Stimulated activated CD4-positive, alpha-beta T cell treated with anti-CD3 and anti-CD28 coated beads, Interleukin-4, amount 100 ng/mL, for 4 hours (primary cell): ENCODE measurements around the gene NRDC.
"Not testable (repeated sequence)": the region's sequence is repeated elsewhere in the genome, so short reads cannot be mapped to it uniquely, and the experiment has no call there.

Experiments
- DNase-seq, 2 experiments: peaks; one replicate each; pipeline ENCODE4 v3.0.0-alpha.2; 2020

The NRDC gene

GRCh38 chr1:51840743-51841461 is 37.6 kb downstream of the NRDC start:
- no peak for DNase-seq

GRCh38 chr1:51840182-51840581 is 38.3 kb downstream of the NRDC start:
- DNase-seq, result no peak

DNA sequence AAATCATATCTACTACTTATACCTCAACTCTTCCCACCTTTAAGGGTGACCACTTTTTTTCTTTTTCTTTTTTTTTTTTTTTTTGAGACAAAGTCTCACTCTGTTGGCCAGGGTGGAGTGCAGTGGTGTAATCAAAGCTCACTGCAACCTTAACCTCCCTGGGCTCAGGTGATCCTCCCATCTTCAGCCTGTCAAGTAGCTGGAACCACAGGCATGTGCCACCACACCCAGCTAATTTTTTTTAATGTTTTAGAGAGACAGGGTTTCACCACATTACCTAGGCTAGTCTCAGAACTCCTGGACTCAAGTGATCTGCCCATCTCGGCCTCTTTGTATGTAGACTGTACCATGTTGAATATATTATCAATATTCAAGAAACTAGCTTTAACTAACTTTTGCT is 39.4 kb downstream of the NRDC start:
- no peak for DNase-seq

DNA sequence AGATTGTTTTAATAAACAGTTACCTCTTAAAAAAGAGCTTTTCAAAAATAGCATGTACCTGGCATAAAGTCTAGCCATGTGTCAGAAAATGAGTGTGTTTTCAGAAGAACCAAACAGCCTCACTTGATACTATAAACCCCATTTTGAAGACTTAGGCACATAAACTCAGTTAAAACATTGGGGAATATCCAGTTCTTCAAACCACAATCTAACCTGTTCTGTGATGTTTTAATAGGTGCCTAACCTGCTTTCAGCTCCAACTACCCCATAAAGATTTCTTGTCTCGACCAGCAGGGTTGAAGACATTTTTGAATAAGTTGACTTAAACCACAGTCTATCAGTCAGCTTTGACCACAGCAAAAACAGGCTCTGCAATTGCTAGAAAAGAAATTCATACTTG is 41.3 kb downstream of the NRDC start:
- DNase-seq, result no peak

GRCh38 chr1:51833700-51834099 is 44.8 kb downstream of the NRDC start:
- no peak for DNase-seq

DNA sequence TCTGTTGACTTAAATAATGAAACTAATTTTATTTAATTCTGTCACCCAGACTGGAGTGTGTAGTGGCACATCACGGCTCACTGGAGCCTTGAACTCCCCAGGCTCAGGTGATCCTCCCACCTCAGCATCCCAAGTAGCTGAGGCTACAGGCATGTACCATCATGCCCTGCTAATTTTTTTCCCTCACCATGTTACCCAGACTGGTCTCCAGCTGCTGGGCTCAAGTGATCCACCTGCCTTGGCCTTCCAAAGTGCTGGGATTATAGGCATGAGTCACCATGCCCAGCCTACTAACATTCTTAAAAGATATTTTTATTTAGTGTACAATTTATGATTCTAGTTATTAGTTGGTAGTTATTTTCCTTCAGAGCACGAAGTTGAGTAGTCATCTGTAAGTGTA is 49.5 kb downstream of the NRDC start:
- DNase-seq, result no peak

GRCh38 chr1:51819810-51820209 is 58.7 kb downstream of the NRDC start:
- DNase-seq, result no peak

DNA sequence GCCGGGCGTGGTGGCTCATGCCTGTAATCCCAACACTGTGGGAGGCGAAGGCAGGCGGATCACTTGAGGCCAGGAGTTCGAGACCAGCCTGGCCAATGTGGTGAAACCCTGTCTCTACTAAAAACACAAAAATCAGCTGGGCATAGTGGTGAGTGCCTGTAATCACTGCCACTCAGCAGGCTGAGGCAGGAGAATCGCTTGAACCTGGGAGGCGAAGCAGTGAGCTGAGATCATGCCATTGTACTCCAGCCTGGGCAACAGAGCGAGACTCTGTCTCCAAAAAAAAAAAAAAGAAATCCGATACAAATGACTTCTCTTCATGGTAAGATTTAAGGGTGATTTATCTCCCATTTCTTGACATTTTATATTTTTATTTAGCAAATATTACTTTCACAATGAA is 59.5 kb downstream of the NRDC start:
- not testable (repeated sequence) for DNase-seq

- no peak for DNase-seq
These were observed 60.0 kb downstream of the NRDC start for GRCh38 chr1:51818487-51818886.

DNA sequence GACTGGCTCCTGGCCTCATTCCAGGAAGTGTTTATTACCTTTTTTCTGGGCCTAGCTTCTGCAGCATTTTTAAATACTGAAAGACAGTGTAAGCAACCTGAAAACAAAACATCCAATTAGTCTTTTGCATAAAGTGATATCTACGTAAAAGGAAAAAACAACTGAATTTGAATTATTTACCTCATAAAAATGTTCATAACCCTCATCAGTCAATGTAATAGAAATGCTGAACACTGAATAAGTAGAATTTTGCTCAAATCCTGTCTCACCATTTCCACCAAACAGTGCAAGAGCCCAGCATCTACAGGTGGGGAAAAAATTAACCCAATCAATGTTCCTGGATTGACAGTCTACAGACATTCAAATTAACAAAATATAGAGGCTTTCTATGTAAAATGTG is 64.0 kb downstream of the NRDC start:
- no peak for DNase-seq

DNA sequence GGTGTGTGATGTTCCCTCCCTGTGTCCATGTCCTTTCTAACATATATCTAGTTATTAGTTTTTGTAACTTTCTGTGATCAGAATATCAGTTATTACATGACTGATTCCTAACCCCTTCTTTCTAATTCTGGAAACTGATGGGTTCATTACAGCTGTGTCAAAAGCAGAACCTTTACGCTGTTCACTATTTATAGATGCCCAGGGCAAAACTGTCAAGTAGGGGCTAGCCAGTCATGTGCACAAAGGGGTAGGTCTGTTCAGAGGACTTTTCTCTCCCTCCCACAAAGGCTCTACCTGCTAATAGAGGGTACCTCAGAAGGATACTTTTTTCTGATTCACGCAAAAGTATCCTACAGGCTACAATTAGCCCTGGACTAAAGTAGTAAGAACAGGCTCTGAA is 79.2 kb downstream of the NRDC start:
- DNase-seq, result no peak

GRCh38 chr1:51794868-51795267 is 83.7 kb downstream of the NRDC start:
- DNase-seq, result no peak

DNA sequence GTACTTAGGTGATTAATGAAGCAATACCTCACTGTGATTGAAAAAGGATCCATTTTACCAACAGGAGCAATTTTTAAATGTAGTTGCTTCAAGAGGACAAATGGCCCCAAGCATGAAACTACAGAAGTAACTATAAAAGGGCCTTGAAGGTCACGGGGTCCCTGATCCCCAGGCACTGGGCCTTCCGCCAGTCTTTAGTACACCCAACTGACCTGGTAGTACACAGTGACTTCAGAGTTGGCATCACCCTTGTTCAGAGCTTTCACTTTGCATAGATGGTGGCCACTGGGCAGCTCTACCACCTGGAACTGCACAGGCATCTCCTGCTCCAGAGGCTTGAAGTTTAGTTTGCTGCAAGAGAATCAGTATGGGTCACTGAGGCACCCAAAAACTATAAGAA is 84.3 kb downstream of the NRDC start:
- no peak for DNase-seq

DNA sequence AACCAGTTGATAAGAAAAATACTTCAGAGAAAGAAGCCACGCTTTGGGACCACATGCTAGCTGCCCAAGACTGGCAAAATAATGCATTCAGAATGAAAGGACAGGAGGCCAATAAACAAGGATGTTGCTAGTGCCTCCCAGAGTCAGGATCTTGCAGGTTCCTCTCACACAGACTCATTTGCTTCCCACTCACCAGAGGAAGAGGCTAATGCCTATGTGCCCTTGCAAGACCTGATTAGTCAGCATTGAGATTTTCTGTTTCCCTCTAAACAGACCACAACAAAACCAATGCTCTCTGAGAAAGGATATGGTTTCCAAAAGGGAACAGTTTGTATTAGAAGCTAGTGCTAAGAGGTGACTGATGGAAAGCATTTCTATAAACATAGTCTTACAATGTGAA is 85.7 kb downstream of the NRDC start:
- no peak for DNase-seq

- no peak for DNase-seq
These were observed 86.6 kb downstream of the NRDC start for GRCh38 chr1:51791888-51792287.

DNA sequence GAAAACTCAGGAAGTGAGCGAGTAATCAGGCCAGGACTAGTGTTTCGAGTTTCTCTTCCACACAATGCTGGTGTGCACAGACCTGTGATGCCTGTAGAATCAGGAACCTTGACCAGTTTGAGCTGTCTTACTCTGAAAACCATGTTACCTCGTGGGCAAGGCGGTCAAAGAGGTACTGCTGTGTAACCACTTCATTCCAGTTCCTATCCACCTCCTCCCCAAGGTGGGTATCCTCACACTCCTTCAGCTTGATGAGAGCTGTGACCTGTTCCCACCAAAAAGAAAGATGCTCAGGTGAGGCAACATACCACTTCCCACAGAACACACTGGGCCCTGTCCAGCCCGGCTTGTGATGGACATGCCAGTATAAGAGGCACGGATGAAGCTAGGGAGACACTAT is 88.1 kb downstream of the NRDC start:
- no peak for DNase-seq

DNA sequence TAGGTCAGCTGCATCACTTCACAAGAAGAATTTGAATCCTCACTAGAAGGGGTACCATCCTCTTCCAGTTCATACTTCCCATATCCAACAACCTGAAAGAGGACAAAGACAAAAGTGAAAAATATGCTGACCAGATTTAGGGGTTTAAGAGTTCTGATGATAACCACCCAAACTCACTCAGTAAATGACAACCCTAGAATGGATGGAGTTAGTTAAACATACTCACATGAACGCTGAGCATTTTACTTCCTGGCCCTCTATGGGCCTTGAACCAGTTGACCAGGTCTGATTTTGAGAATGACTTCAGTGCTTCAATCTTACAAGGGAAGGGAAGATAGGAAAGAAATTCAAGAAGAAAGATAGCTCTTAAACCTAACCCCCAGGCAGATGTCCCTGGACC is 89.2 kb downstream of the NRDC start:
- no peak for DNase-seq

GRCh38 chr1:51788938-51789337 is 89.6 kb downstream of the NRDC start:
- DNase-seq, result no peak

- no peak for DNase-seq
These were observed 93.5 kb downstream of the NRDC start for GRCh38 chr1:51784997-51785421.

GRCh38 chr1:51780927-51781326 is 97.6 kb downstream of the NRDC start:
- no peak for DNase-seq

DNA sequence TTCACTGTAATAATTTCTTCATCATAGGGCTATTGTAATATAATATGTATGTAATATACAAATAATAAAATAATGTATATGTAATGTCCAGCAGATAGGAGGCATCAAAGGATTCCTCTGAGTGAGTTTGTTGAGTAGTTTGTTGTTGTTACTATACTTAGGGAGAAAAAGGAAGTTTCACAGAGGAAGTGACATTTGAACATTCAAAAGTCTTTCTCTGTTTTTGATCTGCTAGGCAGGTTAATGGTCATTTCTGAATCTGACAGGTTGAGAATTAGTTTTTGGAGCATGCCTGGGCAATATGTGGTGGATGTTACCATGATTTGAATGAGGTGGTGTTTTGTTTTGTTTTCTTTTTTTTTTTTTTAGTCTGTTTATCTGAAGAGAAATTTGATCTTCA is 102.1 kb downstream of the NRDC start:
- DNase-seq, result no peak

DNA sequence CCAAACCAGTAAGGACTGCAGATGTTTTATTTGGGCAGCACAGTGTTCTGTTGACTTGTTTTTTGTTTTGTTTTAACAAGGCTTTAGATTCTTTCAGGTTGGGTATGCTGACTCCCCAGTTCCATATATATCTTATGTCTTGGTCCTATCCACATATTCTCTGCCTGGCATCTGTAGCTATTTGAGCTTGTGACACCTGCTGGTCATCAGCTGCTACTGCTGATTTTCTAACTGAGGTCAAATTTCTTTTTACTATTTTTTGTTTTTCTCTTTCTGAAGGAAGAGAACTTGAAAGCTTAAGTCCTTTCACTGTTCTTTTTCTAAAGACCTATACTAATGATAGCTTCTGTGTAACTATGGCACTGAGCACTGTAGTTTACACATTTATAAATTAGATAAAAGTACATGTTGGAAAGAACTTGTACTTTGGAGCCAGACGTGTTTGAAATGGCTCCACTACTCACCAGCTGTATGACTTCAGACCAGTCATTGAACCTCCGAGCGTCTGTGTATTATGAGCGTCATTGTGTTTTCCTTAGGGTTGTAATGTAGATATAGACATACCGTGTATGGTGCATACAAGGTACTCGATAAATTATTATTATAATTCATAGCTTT is 109.4 kb downstream of the NRDC start:
- no peak for DNase-seq

- no peak for DNase-seq
These were observed 117.2 kb downstream of the NRDC start for GRCh38 chr1:51761351-51761750.

GRCh38 chr1:51760872-51761271 is 117.7 kb downstream of the NRDC start:
- DNase-seq, result no peak

DNA sequence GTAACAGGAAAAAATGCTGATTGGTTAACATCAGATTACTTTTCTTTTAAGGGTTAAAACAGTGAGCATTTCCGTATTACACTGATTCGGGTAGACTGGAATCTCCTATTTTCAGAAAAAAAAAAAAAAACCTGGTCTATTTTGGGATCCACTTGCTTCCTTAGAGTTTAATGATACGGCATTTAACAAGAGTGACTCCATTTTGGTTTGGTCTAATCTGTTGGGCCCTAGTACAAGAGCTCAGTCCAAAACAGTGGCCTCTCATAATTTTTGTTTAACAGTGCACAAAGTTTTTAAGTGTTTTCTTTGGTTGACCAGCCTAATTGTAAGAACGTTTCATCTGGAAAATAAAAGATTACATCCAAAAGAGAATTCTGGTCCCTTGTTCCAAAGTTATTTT is 120.2 kb downstream of the NRDC start:
- DNase-seq, result no peak
